WI38 (cell line): Measurements from ENCODE around the gene NDUFAF3.
A peak's percentile ranks its signal among the peaks of the same experiment; 100 is the strongest.

Experiments
- H3K4me3 ChIP-seq: 2 replicates; pipeline ENCODE4 v1.5.1; 2011; ENCODE audit warnings: low read depth, mild to moderate bottlenecking, control low read depth, low read length
- CTCF ChIP-seq: IDR thresholded peaks from 2 replicates; pipeline ENCODE4 v1.5.1; 2012; ENCODE audit warnings: low read depth, mild to moderate bottlenecking, control low read depth, low read length

NDUFAF3 gene

GRCh38 chr3:48983096-48983495 is 38.8 kb upstream of the NDUFAF3 start:
- H3K4me3 ChIP-seq = no peak overlapping the region
- no peak for TF ChIP-seq CTCF

GRCh38 chr3:48984663-48985062 is 37.3 kb upstream of the NDUFAF3 start:
- TF ChIP-seq CTCF = no peak
- H3K4me3 ChIP-seq = no peak overlapping the region

- H3K4me3 ChIP-seq = no peak overlapping the region
- no peak for TF ChIP-seq CTCF
Observed at GRCh38 chr3:48985831-48986376, 36.0 kb upstream of the NDUFAF3 start.

GRCh38 chr3:48989126-48989795 is 32.7 kb upstream of the NDUFAF3 start:
- TF ChIP-seq CTCF = no peak
- peak overlapping the region; percentile 80 for H3K4me3 ChIP-seq

- peak within 1 kb of the TSS; percentile 80 for H3K4me3 ChIP-seq
- TF ChIP-seq CTCF = peak; percentile 31
Observed at GRCh38 chr3:48989796-48990635, 31.9 kb upstream of the NDUFAF3 start, which contains the start of gene P4HTM. Gene P4HTM (plus strand): TSS chr3:48990241. CDS start chr3:48990257, 16 bp downstream.

- TF ChIP-seq CTCF = no peak
- peak overlapping the region; percentile 80 for H3K4me3 ChIP-seq
Observed at GRCh38 chr3:48990636-48991469, 31.1 kb upstream of the NDUFAF3 start.
